Neuron (in vitro differentiated cells): ENCODE measurements around the gene LAMP2.

ENCODE experiments used
- H2AFZ ChIP-seq: one replicate; pipeline ENCODE4 v1.6.1; 2013; ENCODE audit warnings: low read depth, mild to moderate bottlenecking, inconsistent platforms, low read length, moderate library complexity
- H3K27me3 ChIP-seq: one replicate; pipeline ENCODE4 v1.6.1; 2013; ENCODE audit warnings: low read length; ENCODE audit not compliant: insufficient read depth
- H3K36me3 ChIP-seq: one replicate; pipeline ENCODE4 v1.6.1; 2013; ENCODE audit warnings: low read length; ENCODE audit not compliant: insufficient read depth
- H3K4me1 ChIP-seq: one replicate; pipeline ENCODE4 v1.6.1; 2013; ENCODE audit warnings: low read length; ENCODE audit not compliant: insufficient read depth
- H3K4me3 ChIP-seq: 2 replicates; pipeline ENCODE4 v1.5.1; 2013; ENCODE audit warnings: mild to moderate bottlenecking, low read length, moderate library complexity
- H3K9me3 ChIP-seq: one replicate; pipeline ENCODE4 v1.6.1; 2013; ENCODE audit warnings: low read length

The LAMP2 gene

GRCh38 chrX:120446498-120446897 is 22.6 kb downstream of the LAMP2 start:
- Histone ChIP-seq H3K4me3 (no peak overlapping the region), H3K4me1 (no peaks in the 10 kb centered on the region), H3K36me3 (peaks cover 16% of the 10 kb centered on the region)

GRCh38 chrX:120439921-120440320 is 29.2 kb downstream of the LAMP2 start:
- Histone ChIP-seq H3K4me1 (no peaks in the 10 kb centered on the region), H3K36me3 (peaks cover 16% of the 10 kb centered on the region), H3K27me3 (no peaks in the 10 kb centered on the region), H3K9me3 (no peaks in the 10 kb centered on the region), H3K4me3 (no peak overlapping the region), H2AFZ (no peak overlapping the region)

More at GRCh38 chrX:120446498-120446897, 22.6 kb downstream of the LAMP2 start:
- no peak overlapping the region for H2AFZ ChIP-seq
- no peaks in the 10 kb centered on the region for H3K9me3 ChIP-seq
- H3K27me3 ChIP-seq, result no peaks in the 10 kb centered on the region

GRCh38 chrX:120429776-120430540 is 39.1 kb downstream of the LAMP2 start:
- Histone ChIP-seq H3K36me3 (no peaks in the 10 kb centered on the region), H2AFZ (no peak overlapping the region), H3K4me1 (no peaks in the 10 kb centered on the region), H3K9me3 (no peaks in the 10 kb centered on the region), H3K4me3 (no peak overlapping the region), H3K27me3 (no peaks in the 10 kb centered on the region)

- Histone ChIP-seq H3K4me1 (no peaks in the 10 kb centered on the region), H3K9me3 (no peaks in the 10 kb centered on the region), H3K36me3 (no peaks in the 10 kb centered on the region), H2AFZ (no peak overlapping the region), H3K27me3 (no peaks in the 10 kb centered on the region), H3K4me3 (no peak overlapping the region)
These were observed 40.8 kb downstream of the LAMP2 start for GRCh38 chrX:120428309-120428708.

- Histone ChIP-seq H3K36me3 (no peaks in the 10 kb centered on the region), H3K27me3 (no peaks in the 10 kb centered on the region), H2AFZ (no peak overlapping the region), H3K9me3 (no peaks in the 10 kb centered on the region), H3K4me1 (no peaks in the 10 kb centered on the region), H3K4me3 (no peak overlapping the region)
These were observed 42.5 kb downstream of the LAMP2 start for GRCh38 chrX:120426599-120426998.

- H3K9me3 ChIP-seq, result no peaks in the 10 kb centered on the region
- no peaks in the 10 kb centered on the region for H3K27me3 ChIP-seq
- no peaks in the 10 kb centered on the region for H3K4me1 ChIP-seq
- no peaks in the 10 kb centered on the region for H3K36me3 ChIP-seq
- no peak overlapping the region for H2AFZ ChIP-seq
- no peak overlapping the region for H3K4me3 ChIP-seq
These were observed 49.6 kb downstream of the LAMP2 start for GRCh38 chrX:120419463-120419862.

- Histone ChIP-seq H3K4me1 (no peaks in the 10 kb centered on the region), H3K27me3 (no peaks in the 10 kb centered on the region), H3K9me3 (no peaks in the 10 kb centered on the region), H2AFZ (no peak overlapping the region), H3K4me3 (no peak overlapping the region), H3K36me3 (no peaks in the 10 kb centered on the region)
These were observed 60.9 kb downstream of the LAMP2 start for GRCh38 chrX:120408168-120408567.

- Histone ChIP-seq H2AFZ (no peak overlapping the region), H3K9me3 (no peaks in the 10 kb centered on the region), H3K4me3 (no peak overlapping the region), H3K36me3 (no peaks in the 10 kb centered on the region), H3K27me3 (no peaks in the 10 kb centered on the region), H3K4me1 (no peaks in the 10 kb centered on the region)
These were observed 62.5 kb downstream of the LAMP2 start for GRCh38 chrX:120406638-120407037.

GRCh38 chrX:120402369-120402768 is 66.7 kb downstream of the LAMP2 start:
- H3K4me1 ChIP-seq, result no peaks in the 10 kb centered on the region
- no peak overlapping the region for H3K4me3 ChIP-seq
- no peaks in the 10 kb centered on the region for H3K9me3 ChIP-seq
- no peak overlapping the region for H2AFZ ChIP-seq
- H3K27me3 ChIP-seq, result no peaks in the 10 kb centered on the region
- no peaks in the 10 kb centered on the region for H3K36me3 ChIP-seq

- Histone ChIP-seq H3K4me1 (no peaks in the 10 kb centered on the region), H2AFZ (no peak overlapping the region), H3K27me3 (no peaks in the 10 kb centered on the region), H3K9me3 (no peaks in the 10 kb centered on the region), H3K4me3 (no peak overlapping the region), H3K36me3 (no peaks in the 10 kb centered on the region)
These were observed 67.8 kb downstream of the LAMP2 start for GRCh38 chrX:120401301-120401700.

GRCh38 chrX:120380699-120381098 is 88.4 kb downstream of the LAMP2 start:
- no peaks in the 10 kb centered on the region for H3K9me3 ChIP-seq
- no peaks in the 10 kb centered on the region for H3K4me1 ChIP-seq
- H3K4me3 ChIP-seq, result no peak overlapping the region
- H2AFZ ChIP-seq, result no peak overlapping the region
- peaks cover 12% of the 10 kb centered on the region for H3K27me3 ChIP-seq
- H3K36me3 ChIP-seq, result no peaks in the 10 kb centered on the region

GRCh38 chrX:120379937-120380681 is 89.0 kb downstream of the LAMP2 start:
- peaks cover 12% of the 10 kb centered on the region for H3K27me3 ChIP-seq
- no peaks in the 10 kb centered on the region for H3K36me3 ChIP-seq
- H3K4me1 ChIP-seq, result no peaks in the 10 kb centered on the region
- no peaks in the 10 kb centered on the region for H3K9me3 ChIP-seq
- H2AFZ ChIP-seq, result no peak overlapping the region
- no peak overlapping the region for H3K4me3 ChIP-seq

- Histone ChIP-seq H3K9me3 (no peaks in the 10 kb centered on the region), H3K4me1 (no peaks in the 10 kb centered on the region), H3K27me3 (peaks cover 12% of the 10 kb centered on the region), H2AFZ (no peak overlapping the region), H3K36me3 (no peaks in the 10 kb centered on the region), H3K4me3 (no peak overlapping the region)
These were observed 90.5 kb downstream of the LAMP2 start for GRCh38 chrX:120378570-120378969.
